Liver (tissue), 9 donors: ENCODE results near the gene KRT4. TPM values are rescaled to one million over a fixed set of nuclear protein-coding genes. Genes with fewer than 3 reads are reported as not detected.

Source experiments
- DNase-seq: peaks from one replicate; pipeline ENCODE4 v3.0.0-alpha.2; 2017; ENCODE audit warnings: low spot score
- H3K27ac ChIP-seq, 2 donors: one replicate each; pipeline ENCODE4 v1.7.0; 2013; ENCODE audit warnings: inconsistent platforms in 2 of 2, low read length in 2 of 2, control low read depth in 1 of 2, low read depth in 1 of 2, mild to moderate bottlenecking in 1 of 2
- H3K27me3 ChIP-seq, 4 donors: one replicate each; pipeline versions ENCODE4 v1.6.1 to v1.7.0; 2013; ENCODE audit warnings: low read length in 3 of 4, inconsistent platforms in 1 of 4, mild to moderate bottlenecking in 1 of 4, moderate library complexity in 1 of 4; ENCODE audit not compliant: control insufficient read depth in 4 of 4, insufficient read depth in 4 of 4
- H3K36me3 ChIP-seq, 4 donors: one replicate each; pipeline versions ENCODE4 v1.6.1 to v1.7.0; 2013; ENCODE audit warnings: low read length in 3 of 4, mild to moderate bottlenecking in 3 of 4, low read depth in 1 of 4, moderate library complexity in 1 of 4; ENCODE audit not compliant: control insufficient read depth in 4 of 4, insufficient read depth in 3 of 4
- H3K4me1 ChIP-seq, 4 donors: one replicate each; pipeline versions ENCODE4 v1.6.1 to v1.7.0; 2013; ENCODE audit warnings: low read length in 3 of 4, mild to moderate bottlenecking in 3 of 4, moderate library complexity in 1 of 4; ENCODE audit not compliant: control insufficient read depth in 4 of 4, insufficient read depth in 4 of 4
- H3K4me3 ChIP-seq, 3 donors: one replicate each; pipeline versions ENCODE4 v1.6.1 to v1.7.0; 2013; ENCODE audit warnings: low read length in 3 of 3, control low read depth in 1 of 3, low read depth in 1 of 3, mild to moderate bottlenecking in 1 of 3
- H3K9ac ChIP-seq, 2 donors: one replicate each; pipeline ENCODE4 v1.7.0; 2013; ENCODE audit warnings: low read length in 2 of 2, mild to moderate bottlenecking in 2 of 2, moderate library complexity in 2 of 2, control low read depth in 1 of 2, low read depth in 1 of 2
- H3K9me3 ChIP-seq, 4 donors: one replicate each; pipeline versions ENCODE4 v1.6.1 to v1.7.0; 2013; ENCODE audit warnings: low read length in 3 of 4; ENCODE audit not compliant: control insufficient read depth in 4 of 4
- ATF3 ChIP-seq: IDR thresholded peaks from 2 replicates; pipeline ENCODE4 v1.6.1; 2016; ENCODE audit warnings: antibody characterized with exemption
- CTCF ChIP-seq: fragments of 150-350 bp; IDR thresholded peaks from 2 replicates; pipeline ENCODE4 v1.5.1; 2017; ENCODE audit warnings: improper control_type of control experiment, low read depth, low read length; ENCODE audit not compliant: missing input control
- EGR1 ChIP-seq, 2 donors: IDR thresholded peaks; 2 replicates each; pipeline ENCODE4 v1.6.1; 2016 to 2018; ENCODE audit warnings: antibody characterized with exemption in 2 of 2, low read depth in 2 of 2
- FOXA1 ChIP-seq: IDR thresholded peaks from 2 replicates; pipeline ENCODE4 v1.6.1; 2016; ENCODE audit warnings: antibody characterized with exemption
- FOXA2 ChIP-seq: IDR thresholded peaks from 2 replicates; pipeline ENCODE4 v1.6.1; 2016; ENCODE audit warnings: antibody characterized with exemption
- GABPA ChIP-seq, 2 donors: IDR thresholded peaks in 1 of 2; conservative IDR thresholded peaks in 1 of 2; 2 replicates each; pipeline ENCODE4 v1.6.1; 2016; ENCODE audit warnings: antibody characterized with exemption in 2 of 2, mild to moderate bottlenecking in 1 of 2, moderate library complexity in 1 of 2
- HNF4A ChIP-seq, 2 donors: conservative IDR thresholded peaks; 2 replicates each; pipeline ENCODE4 v1.6.1; 2016; ENCODE audit warnings: antibody characterized with exemption in 2 of 2, mild to moderate bottlenecking in 2 of 2
- HNF4G ChIP-seq: IDR thresholded peaks from 2 replicates; pipeline ENCODE4 v1.6.1; 2016; ENCODE audit warnings: antibody characterized with exemption
- JUND ChIP-seq, 2 donors: IDR thresholded peaks; 2 replicates each; pipeline ENCODE4 v1.6.1; 2016; ENCODE audit warnings: antibody characterized with exemption in 2 of 2
- MAX ChIP-seq: IDR thresholded peaks from 2 replicates; pipeline ENCODE4 v1.6.1; 2016; ENCODE audit warnings: antibody characterized with exemption
- NR2F2 ChIP-seq: IDR thresholded peaks from 2 replicates; pipeline ENCODE4 v1.6.1; 2016; ENCODE audit warnings: antibody characterized with exemption
- RAD21 ChIP-seq, 2 donors: IDR thresholded peaks; 2 replicates each; pipeline ENCODE4 v1.6.1; 2016; ENCODE audit warnings: antibody characterized with exemption in 2 of 2, mild to moderate bottlenecking in 2 of 2
- RXRA ChIP-seq, 2 donors: IDR thresholded peaks; 2 replicates each; pipeline ENCODE4 v1.6.1; 2017 to 2018; ENCODE audit warnings: antibody characterized with exemption in 2 of 2, mild to moderate bottlenecking in 1 of 2
- SP1 ChIP-seq: IDR thresholded peaks from 2 replicates; pipeline ENCODE4 v1.6.1; 2018; ENCODE audit warnings: antibody characterized with exemption, mild to moderate bottlenecking
- TAF1 ChIP-seq: conservative IDR thresholded peaks from 2 replicates; pipeline ENCODE4 v1.6.1; 2016; ENCODE audit warnings: antibody characterized with exemption, mild to moderate bottlenecking
- YY1 ChIP-seq: IDR thresholded peaks from 2 replicates; pipeline ENCODE4 v1.6.1; 2016; ENCODE audit warnings: antibody characterized with exemption, mild to moderate bottlenecking
- WGBS: extraction: QIAGEN DNeasy Blood & Tissue Kit; methylation state at CpG from one replicate; pipeline ENCODE4 v1.1.7; 2013; 5-methylcytosine and 5-hydroxymethylcytosine counted together
- polyA plus RNA-seq, 2 donors: library from polyadenylated mRNA; stranded (reverse) in 1 of 2; unstranded in 1 of 2; fragments of 200-250 nt in 1 of 2; fragments of >200 nt in 1 of 2; fragmentation: Nextera tagmentation in 1 of 2; extraction: Ambion mirVana in 1 of 2; gene quantifications; one replicate each; pipeline versions ENCODE4 v1.2.1 to v1.2.3, GENCODE V29; 2013 to 2015
- total RNA-seq, 2 donors: library from RNA; depleted of rRNA; stranded (reverse); fragments of >200 nt; gene quantifications; one replicate each; pipeline ENCODE4 v1.2.3, GENCODE V29; 2014
- TF ChIP-seq, protein P1 (sequence below): IDR thresholded peaks from 2 replicates; pipeline ENCODE4 v1.6.1; 2016; ENCODE audit warnings: antibody characterized with exemption
- TF ChIP-seq, protein P2 (sequence below): IDR thresholded peaks from 2 replicates; pipeline ENCODE4 v1.6.1; 2016; ENCODE audit warnings: antibody characterized with exemption, mild to moderate bottlenecking
- donor health status: healthy.
- donor health status: healthy.
- donor health status: healthy.
- donor health status: healthy.
- donor health status: healthy.

The KRT4 gene
- total and polyA plus RNA-seq, 4 donors, result 0.05 to 0.23 TPM; not detected in 2

- no peak overlapping the region for H3K4me3 ChIP-seq
- no peaks in the 10 kb centered on the region for H3K36me3 ChIP-seq
- no peaks in the 10 kb centered on the region for H3K4me1 ChIP-seq
- TF ChIP-seq, protein P1, sequence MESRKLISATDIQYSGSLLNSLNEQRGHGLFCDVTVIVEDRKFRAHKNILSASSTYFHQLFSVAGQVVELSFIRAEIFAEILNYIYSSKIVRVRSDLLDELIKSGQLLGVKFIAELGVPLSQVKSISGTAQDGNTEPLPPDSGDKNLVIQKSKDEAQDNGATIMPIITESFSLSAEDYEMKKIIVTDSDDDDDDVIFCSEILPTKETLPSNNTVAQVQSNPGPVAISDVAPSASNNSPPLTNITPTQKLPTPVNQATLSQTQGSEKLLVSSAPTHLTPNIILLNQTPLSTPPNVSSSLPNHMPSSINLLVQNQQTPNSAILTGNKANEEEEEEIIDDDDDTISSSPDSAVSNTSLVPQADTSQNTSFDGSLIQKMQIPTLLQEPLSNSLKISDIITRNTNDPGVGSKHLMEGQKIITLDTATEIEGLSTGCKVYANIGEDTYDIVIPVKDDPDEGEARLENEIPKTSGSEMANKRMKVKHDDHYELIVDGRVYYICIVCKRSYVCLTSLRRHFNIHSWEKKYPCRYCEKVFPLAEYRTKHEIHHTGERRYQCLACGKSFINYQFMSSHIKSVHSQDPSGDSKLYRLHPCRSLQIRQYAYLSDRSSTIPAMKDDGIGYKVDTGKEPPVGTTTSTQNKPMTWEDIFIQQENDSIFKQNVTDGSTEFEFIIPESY, result no peak
- TF ChIP-seq JUND (IDR thresholded peaks at IDR 0.05) (no peak), RXRA (IDR thresholded peaks at IDR 0.05) (no peak), RAD21 (IDR thresholded peaks at IDR 0.05) (no peak), HNF4A (conservative IDR thresholded peaks at IDR 0.05) (no peak), FOXA2 (no peak), EGR1 (IDR thresholded peaks at IDR 0.05; ENCODE audit: low read depth in 2 of 2) (no peak), TAF1 (no peak), YY1 (no peak), ATF3 (no peak), CTCF (no peak), MAX (no peak), HNF4G (no peak), GABPA (IDR thresholded peaks at IDR 0.05 in 1 of 2, conservative IDR thresholded peaks at IDR 0.05 in 1 of 2) (no peak), NR2F2 (no peak), SP1 (no peak)
- 68% methylated on average over 2 of the region's 2 CpGs for WGBS
- no peak overlapping the region for H3K9ac ChIP-seq
- no peak for DNase-seq
- peaks cover 0 to 5% (median 3%) of the 10 kb centered on the region in 4 donors for H3K9me3 ChIP-seq
- H3K27me3 ChIP-seq, result no peaks in the 10 kb centered on the region
- no peak overlapping the region for H3K27ac ChIP-seq
Observed at GRCh38 chr12:52763991-52764390, 49.9 kb downstream of the KRT4 start.

GRCh38 chr12:52763036-52763659 lies 50.8 kb downstream of the KRT4 start:
- TF ChIP-seq ATF3, result no peak
- TF ChIP-seq, protein P2, sequence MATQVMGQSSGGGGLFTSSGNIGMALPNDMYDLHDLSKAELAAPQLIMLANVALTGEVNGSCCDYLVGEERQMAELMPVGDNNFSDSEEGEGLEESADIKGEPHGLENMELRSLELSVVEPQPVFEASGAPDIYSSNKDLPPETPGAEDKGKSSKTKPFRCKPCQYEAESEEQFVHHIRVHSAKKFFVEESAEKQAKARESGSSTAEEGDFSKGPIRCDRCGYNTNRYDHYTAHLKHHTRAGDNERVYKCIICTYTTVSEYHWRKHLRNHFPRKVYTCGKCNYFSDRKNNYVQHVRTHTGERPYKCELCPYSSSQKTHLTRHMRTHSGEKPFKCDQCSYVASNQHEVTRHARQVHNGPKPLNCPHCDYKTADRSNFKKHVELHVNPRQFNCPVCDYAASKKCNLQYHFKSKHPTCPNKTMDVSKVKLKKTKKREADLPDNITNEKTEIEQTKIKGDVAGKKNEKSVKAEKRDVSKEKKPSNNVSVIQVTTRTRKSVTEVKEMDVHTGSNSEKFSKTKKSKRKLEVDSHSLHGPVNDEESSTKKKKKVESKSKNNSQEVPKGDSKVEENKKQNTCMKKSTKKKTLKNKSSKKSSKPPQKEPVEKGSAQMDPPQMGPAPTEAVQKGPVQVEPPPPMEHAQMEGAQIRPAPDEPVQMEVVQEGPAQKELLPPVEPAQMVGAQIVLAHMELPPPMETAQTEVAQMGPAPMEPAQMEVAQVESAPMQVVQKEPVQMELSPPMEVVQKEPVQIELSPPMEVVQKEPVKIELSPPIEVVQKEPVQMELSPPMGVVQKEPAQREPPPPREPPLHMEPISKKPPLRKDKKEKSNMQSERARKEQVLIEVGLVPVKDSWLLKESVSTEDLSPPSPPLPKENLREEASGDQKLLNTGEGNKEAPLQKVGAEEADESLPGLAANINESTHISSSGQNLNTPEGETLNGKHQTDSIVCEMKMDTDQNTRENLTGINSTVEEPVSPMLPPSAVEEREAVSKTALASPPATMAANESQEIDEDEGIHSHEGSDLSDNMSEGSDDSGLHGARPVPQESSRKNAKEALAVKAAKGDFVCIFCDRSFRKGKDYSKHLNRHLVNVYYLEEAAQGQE, result no peak
- TF ChIP-seq FOXA1, result no peak
- TF ChIP-seq NR2F2, result no peak
- TF ChIP-seq, protein P1, result no peak
- no peak for TF ChIP-seq EGR1 (IDR thresholded peaks at IDR 0.05; ENCODE audit: low read depth in 2 of 2)
- TF ChIP-seq TAF1, result no peak
- no peak for TF ChIP-seq FOXA2
- DNase-seq, result no peak
- no peaks in the 10 kb centered on the region for H3K4me1 ChIP-seq
- peaks cover 0 to 5% (median 3%) of the 10 kb centered on the region in 4 donors for H3K9me3 ChIP-seq
- no peak overlapping the region for H3K4me3 ChIP-seq
- no peaks in the 10 kb centered on the region for H3K27me3 ChIP-seq
- H3K36me3 ChIP-seq, result no peaks in the 10 kb centered on the region
- no peak overlapping the region for H3K27ac ChIP-seq
- no peak overlapping the region for H3K9ac ChIP-seq
- WGBS, result 72% methylated on average over 9 of the region's 9 CpGs
